GM21423 (cell line): ENCODE measurements around the gene ANKDD1B.
"Not testable (repeated sequence)": the region's sequence is repeated elsewhere in the genome, so short reads cannot be mapped to it uniquely, and the experiment has no call there.

ENCODE experiments used
- ATAC-seq: cut with Tn5 transposase; IDR thresholded peaks from one replicate; pipeline ENCODE4 v1.9.1; 2021; ENCODE audit warnings: mild to moderate bottlenecking, moderate library complexity; ENCODE audit not compliant: unreplicated experiment

Gene ANKDD1B

GRCh38 chr5:75611311-75612225 lies at the start of gene ANKDD1B:
Gene ANKDD1B, plus strand, starts transcription at chr5:75611453. Its CDS starts 182 bp downstream, at chr5:75611635.
- no peak for ATAC-seq

DNA sequence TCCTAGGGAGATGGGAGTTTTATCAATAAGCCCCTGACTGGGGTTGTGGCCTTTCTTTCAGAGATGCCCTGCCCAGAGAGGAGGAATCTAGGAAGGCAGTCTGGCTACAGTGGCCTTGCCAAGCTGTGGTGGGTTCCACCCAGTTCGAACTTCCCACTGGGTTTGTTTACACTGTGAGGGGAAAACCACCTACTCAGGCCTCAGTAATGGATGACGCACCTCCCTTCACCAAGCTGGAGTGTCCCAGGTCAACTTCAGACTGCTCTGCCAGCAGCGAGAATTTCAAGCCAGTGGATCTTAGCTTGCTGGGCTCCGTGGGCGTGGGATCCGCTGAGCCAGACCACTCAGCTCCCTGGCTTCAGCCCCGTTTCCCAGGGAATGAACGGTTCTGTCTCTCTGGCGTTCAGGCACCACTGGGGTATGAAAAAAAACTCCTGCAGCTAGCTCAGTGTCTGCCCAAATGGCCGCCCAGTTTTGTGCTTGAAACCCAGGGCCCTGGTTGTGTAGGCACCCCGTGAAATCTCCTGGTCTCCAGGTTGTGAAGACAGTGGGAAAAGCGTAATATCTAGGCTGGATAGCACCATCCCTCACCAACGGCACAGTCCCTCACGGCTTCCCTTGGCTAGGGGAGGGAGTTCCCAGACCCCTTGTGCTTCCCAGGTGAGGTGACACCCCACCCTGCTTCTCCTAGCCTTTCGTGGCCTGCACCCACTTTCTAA lies 45.1 kb upstream of the ANKDD1B start:
- not testable (repeated sequence) for ATAC-seq

DNA sequence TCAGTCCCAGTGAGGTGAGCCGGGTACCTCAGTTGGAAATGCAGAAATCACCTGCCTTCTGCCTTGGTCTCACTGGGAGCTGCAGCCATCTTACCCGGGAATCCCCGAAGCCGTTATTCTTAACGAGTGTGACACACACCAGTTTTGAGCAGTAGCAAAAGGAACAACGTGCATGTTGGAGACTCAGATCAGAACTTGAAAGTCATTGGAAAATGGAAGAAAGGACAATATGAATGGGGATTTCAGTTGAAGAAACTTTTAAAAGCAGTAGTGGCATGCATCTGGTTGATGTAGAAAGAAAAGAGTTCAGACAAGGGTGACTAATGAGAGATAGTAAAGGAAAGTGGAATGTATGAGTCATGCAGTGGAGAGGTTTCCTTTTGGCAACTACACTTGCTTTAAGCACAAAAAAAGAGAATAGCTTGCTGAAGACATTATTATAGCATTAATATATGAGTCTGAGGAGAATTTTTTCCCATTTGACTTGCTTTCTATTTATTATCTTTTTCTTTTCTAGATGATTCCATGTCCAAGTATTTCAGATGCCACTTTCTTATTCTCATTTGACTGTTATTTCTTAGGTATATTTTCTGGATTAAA lies 44.4 kb upstream of the ANKDD1B start:
- ATAC-seq: peak; percentile 89

- ATAC-seq: peak; percentile 35
These were observed 43.5 kb upstream of the ANKDD1B start for GRCh38 chr5:75567710-75568109.

- ATAC-seq: peak; percentile 26
These were observed 43.1 kb upstream of the ANKDD1B start for GRCh38 chr5:75568202-75568601.

- ATAC-seq: no peak
These were observed 39.7 kb upstream of the ANKDD1B start for GRCh38 chr5:75571547-75571946.

DNA sequence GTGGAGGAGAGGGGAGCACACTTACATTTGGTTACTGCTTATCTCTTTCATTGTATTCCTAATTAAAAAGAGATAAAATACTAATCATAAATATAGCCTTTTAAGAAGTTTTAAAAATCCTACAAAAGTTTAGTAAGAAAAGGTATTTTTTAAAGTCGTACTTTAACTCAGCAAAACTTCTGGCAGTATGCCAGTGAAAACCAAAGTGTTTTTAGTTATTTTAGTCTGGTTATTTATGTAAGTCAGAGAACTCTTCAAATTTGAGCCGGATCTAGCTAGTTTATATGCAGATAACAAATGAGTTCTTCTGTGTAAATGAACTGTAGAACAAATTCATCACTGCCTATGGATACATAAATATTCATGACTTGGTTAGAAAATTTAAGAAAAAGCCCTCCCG lies 36.5 kb upstream of the ANKDD1B start:
- ATAC-seq: no peak

GRCh38 chr5:75578280-75578679 lies 33.0 kb upstream of the ANKDD1B start:
- ATAC-seq: not testable (repeated sequence)

DNA sequence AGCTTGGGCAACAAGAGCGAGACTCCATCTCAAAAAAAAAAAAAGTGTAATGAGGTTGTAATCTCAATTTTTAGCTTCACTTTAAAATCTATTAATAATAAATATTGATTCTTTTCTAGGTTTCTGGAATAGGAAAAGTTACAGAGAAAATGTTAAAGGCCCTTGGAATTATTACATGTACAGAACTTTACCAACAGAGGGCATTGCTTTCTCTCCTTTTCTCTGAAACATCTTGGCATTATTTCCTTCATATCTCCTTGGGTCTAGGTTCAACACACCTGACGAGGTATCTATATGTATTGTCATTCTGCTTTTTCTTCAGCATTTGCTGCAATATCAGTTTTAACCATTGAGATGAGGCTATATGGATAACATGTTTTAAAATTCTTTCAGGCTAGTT lies 26.6 kb upstream of the ANKDD1B start:
- ATAC-seq: no peak

DNA sequence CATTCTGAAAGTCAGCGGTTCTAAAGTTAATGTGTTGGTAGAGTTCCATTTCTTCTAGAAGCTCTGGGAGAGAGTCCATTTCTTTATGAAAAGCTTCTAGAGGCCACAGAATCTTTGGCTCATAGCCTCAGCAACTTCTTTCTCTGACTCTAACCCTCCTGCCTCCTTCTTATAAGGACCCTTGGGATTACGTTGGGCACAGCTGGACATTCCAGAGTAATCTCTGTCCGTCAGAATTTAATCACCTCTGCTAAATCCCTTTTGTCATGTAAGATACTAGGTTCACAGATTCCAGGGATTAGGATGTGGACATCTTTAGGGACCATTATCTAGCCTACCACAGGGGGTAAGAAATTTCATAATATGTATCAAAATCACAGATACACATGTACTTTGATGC lies 22.6 kb upstream of the ANKDD1B start:
- no peak for ATAC-seq

DNA sequence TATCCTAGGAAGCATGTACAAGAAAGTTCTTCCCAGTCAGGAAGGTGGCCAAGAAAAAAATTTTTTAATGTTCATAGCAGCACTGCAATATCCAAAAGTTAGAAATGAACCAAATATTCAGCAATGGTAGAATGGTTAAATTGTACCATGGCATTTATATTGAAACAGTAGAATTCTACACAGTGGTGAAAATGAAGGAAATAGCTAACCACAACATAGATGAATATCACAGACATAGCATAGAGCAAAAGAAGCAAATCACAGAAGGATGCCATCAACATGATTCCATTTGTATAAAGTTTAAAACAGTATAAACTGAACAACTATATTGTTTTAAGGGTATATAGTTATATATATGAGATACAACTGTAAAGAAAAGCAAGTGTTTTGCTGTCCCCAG lies 10.7 kb upstream of the ANKDD1B start:
- ATAC-seq: no peak

GRCh38 chr5:75601567-75601966 lies 9.7 kb upstream of the ANKDD1B start:
- no peak for ATAC-seq

- no peak for ATAC-seq
These were observed 9.3 kb upstream of the ANKDD1B start for GRCh38 chr5:75601996-75602395.

GRCh38 chr5:75603371-75603770 lies 7.9 kb upstream of the ANKDD1B start:
- ATAC-seq: no peak

DNA sequence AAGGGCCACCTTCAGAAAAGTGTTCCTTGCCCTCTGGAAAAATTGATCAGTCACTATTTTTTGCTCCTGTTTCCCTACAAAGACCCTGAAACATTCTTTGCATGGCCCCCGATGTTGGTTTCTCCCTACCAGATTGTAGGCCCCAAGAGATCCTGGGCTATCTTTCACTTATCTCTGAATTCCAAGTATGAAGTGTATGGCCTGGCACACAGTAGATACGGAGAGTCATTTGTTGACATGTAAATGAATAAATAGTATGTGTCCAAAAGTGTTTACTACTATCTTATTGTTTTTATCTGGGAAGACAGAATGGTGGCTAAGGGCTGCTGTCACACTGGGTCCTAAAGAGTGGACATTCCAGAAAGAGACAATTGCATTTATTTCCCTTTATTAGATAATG lies 7.4 kb upstream of the ANKDD1B start:
- no peak for ATAC-seq

DNA sequence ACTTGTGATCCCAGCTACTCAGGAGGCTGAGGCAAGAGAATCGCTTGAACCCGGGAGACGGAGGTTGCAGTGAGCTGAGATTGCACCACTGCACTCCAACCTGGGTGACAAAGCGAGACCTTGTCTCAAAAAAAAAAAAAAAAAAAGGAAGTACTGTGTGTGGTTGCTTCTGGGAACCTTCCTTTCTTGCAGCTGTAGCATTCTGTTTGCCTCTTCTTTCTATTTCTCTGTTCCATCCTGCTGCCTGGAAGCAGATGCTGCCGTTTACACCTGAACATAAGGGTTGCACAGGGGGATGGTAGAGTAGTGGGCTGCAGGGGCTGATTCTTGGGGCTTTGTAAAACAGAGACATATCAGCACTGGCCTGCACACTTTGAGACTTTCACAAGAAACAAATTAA lies 3.9 kb upstream of the ANKDD1B start:
- ATAC-seq: not testable (repeated sequence)

GRCh38 chr5:75608870-75609269 lies 2.4 kb upstream of the ANKDD1B start:
- ATAC-seq: no peak

GRCh38 chr5:75610201-75610600 lies 1.1 kb upstream of the ANKDD1B start:
- no peak for ATAC-seq

GRCh38 chr5:75610859-75611310 lies 368 bp upstream of the ANKDD1B start:
- ATAC-seq: not testable (repeated sequence)

- ATAC-seq: no peak
These were observed 945 bp downstream of the ANKDD1B start for GRCh38 chr5:75612226-75612569.

DNA sequence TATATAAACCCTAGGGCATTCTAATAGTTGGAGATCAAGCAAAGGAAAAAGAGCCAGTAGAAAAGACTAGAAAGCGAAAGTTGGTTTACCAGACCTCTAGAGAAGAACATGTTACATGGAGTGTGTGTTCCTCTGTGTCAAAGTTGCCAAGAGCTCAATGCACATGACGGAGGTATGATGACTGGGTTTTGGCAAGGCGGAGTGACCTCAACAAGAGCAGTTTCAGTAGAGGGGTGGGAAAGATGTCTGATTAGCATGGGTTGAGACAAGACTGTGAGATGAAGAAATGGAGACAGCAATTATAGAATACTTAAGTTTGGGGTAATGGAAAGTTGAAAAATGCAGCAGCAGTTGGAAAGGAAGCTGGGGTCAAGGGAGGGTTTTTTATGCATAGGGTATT lies 1.6 kb downstream of the ANKDD1B start:
- no peak for ATAC-seq

DNA sequence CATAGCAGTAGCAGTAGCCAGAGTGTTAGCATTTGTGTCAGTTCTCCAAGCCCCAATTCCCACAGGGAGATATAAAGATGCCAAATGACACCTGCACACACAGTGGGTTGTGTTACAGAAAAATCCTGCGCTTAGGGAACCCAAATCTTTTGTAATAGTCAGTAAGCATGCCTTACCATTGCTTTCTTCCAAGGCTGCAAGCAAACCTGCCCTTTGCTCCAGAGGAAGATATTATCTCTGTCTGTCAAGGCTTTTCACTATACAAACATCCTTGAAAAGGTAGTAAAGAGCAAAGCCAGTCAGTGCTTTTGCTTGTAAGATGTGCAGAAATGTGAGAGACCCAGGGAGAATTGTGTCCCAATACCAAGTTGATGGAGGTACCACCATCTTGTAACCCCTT lies 2.9 kb downstream of the ANKDD1B start:
- ATAC-seq: no peak
